ENCODE measurements around the gene SPOCK1.

SPOCK1 gene

DNA sequence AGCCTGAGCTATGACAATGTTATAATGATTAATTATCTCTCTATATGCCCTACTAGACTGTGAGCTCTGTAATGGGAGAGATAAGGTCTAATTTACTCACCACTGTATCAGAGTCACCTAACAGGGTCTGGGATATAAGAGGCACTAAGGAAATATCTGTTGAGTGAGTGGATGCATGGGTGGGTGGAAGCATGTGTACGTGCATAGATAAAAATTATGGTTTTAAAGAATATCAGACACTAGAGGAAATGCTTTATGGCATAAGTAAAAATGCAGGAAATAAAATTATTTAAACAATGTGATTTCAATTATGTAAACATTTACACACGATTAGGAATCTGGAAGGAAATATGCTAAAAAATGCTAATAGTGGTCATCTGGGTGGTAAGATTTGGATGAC, 137.8 kb downstream of the SPOCK1 start:
- DNase-seq (ENCODE audit: low spot score): no peak

GRCh38 chr5:137360607-137361006, 138.5 kb downstream of the SPOCK1 start:
- no peak for DNase-seq (ENCODE audit: low spot score)

GRCh38 chr5:137359941-137360340, 139.2 kb downstream of the SPOCK1 start:
- DNase-seq (ENCODE audit: low spot score): no peak

DNA sequence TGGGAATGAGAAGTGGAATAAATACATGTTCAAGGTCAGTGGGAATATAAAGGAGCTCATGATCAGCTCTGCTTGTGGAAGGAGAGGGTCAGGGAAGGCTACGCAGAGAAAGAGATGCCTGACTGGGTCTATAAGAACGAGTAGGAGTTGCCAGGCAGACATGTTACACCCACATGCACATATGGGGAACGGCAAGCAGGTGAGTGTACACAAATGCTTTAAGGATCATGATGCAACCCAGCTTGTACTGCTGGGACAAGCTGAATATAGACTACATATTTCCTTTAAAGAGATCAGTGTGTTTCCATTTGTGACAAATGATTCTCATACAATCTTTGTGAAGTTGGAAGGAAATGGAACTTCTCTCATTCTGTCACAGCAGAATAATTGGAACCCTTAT, 141.7 kb downstream of the SPOCK1 start:
- no peak for DNase-seq (ENCODE audit: low spot score)

DNA sequence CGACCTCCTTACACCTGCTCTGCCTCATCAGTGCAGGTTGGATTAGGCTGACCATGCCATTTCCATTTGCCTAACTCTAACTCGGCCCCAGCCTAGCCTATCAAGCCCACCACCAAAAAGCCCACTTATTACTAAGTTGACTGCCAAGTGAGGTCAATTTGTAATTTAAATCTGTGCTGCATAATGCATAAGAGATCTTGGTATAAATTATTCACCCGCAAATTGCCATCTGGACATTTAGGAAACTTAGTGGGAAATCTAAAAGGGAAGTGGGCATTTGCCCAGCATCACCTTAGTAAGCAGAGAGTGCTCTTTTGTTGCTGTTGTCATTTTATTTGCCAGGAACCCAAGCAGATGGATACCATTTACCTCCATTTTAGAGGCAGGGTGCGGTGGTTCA, 143.0 kb downstream of the SPOCK1 start:
- no peak for DNase-seq (ENCODE audit: low spot score)

DNA sequence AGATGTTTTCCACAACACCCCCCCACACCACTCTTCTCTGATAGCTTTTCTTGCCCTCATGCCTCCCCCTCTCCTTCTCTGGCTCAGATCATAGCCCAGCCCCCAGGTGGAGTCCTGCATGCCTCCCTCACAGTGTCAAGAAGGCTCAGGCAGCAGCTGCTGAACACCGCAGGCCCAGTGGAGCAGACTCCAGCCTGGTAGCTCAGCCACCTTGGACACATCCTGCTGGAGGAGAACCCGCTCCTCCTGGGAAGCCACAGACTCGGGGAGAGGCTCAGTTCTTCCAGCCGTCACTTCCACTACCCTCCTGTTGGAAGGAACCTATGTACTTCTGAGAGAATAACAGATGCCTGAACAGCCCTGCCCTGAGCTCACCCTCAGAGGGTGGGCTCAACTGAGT, 143.4 kb downstream of the SPOCK1 start:
- DNase-seq (ENCODE audit: low spot score): no peak

DNA sequence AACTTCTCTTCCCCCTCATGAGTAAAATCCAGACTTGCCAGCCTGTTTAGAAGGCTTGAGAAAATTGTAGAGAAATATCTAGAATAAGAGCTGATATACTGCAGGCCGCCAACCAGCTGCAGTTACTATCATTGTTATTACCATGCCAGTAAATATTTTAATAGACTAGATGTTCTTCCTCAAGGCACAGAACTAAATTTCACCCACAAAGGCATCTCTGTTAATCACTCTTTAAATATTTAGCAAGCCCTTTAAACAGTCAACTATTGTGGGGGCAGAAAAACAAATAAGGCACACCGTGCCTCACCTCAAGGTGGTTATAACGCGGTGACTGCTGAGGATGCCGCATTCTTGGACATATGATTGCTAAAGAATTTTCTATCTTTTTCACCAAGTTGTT, 147.0 kb downstream of the SPOCK1 start:
- DNase-seq (ENCODE audit: low spot score): no peak

- DNase-seq (ENCODE audit: low spot score): no peak
Measured at GRCh38 chr5:137350791-137351190, 148.3 kb downstream of the SPOCK1 start.

DNA sequence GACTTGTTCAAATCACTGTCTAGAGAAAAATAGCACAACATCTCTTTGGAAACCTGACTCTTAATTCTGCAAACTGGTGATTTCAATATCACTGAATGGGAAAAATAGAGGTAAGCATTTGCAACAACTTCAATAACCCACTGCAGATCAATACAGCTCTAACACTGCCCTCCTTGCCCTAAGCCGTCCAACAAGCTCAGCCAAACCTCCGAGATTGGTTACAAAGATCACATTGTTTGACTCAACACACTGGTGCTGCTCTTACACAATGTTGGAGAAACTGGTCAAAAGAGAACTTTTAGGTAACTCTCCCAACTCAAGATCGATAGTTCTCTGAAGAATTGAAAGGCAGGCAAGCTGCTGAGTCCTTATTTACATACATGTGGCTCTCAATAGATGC, 150.4 kb downstream of the SPOCK1 start:
- no peak for DNase-seq (ENCODE audit: low spot score)

DNA sequence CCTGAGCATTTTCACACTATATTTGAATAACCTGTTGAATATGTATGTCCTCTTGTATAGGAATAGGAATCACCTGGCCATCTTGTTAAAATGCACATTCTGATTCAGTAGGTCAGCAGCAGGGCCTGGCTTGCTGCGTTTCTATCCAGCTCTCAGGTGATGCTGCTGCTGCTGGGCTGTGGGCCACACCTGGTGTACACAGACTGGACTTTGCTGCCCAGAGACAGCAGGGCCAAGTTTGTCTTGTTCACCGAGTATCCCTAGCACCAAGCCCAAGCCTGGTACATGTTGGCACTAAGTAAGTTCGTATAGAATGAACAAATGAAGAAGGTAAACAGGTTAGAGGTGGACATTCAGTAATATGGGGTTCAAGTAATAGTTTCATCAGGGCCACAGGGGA, 151.3 kb downstream of the SPOCK1 start:
- DNase-seq (ENCODE audit: low spot score): no peak

DNA sequence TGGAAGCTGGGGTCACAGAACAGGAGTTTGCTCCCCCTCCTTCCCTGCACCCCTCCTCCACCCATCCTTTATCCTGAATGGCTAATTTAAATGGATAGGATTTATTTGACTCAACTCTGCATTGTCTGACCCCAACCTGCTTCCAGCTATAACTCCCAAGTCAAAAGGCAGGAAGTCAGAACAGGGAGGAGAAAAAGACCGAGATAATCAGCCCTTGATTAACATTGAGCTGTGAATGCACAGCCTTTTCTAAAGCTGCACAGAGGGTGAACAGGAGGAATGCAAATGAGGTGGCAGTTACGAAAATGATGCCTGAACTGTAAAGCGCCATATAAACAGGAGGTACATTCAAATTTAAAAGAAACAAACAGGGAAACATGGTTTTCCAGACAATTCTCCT, 152.8 kb downstream of the SPOCK1 start:
- no peak for DNase-seq (ENCODE audit: low spot score)

GRCh38 chr5:137345396-137345795, 153.7 kb downstream of the SPOCK1 start:
- DNase-seq (ENCODE audit: low spot score): no peak

DNA sequence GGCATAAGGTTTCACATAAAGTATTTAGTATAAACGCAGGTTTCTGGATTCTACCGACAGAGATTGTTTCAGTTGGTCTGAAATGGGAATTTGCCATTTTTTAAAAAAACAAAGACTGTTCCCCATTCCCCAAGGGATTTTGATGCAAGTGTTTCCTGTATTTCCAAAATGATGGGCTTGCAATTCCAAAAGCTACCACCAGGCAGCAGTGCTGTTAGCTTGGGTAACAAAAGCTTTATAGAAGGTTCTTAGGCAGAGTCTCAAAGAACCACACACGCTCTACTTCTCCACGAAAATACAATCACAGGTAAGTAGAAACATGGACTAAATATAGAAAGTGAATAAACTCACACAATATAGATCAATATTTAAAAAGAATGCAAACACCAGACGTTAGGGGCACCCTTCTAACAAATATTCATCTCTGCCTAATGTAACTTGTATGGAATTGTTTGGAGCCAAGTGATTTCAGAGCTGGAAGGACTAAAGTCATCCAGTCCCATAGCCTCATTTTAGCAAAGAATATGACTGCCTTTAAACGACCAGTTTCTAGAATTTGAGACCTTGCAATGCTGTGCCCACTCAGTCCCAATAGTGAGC, 154.3 kb downstream of the SPOCK1 start:
- DNase-seq (ENCODE audit: low spot score): peak; percentile 49

GRCh38 chr5:137344021-137344420, 155.1 kb downstream of the SPOCK1 start:
- DNase-seq (ENCODE audit: low spot score): no peak

DNA sequence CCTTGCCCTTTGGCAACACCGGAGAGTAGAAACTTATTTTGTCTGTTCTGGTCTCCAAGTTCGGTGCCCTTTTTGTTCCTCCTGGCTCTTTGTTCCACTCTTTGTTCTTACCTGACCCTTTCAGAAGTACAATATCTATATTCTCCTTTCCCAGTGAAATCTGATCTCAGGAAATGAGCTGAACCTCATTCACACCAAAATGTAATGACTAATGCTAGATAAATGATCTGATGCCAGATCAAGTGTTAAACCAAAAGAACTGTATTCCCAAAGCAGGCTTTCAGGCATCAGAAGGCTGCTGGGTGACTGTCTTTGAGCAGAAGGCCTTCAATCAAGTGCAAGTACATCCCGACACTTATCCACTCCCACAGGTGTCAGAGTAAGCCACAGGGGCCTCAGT, 156.4 kb downstream of the SPOCK1 start:
- DNase-seq (ENCODE audit: low spot score): no peak

GRCh38 chr5:137341831-137342230, 157.3 kb downstream of the SPOCK1 start:
- no peak for DNase-seq (ENCODE audit: low spot score)

- no peak for DNase-seq (ENCODE audit: low spot score)
Measured at GRCh38 chr5:137340881-137341280, 158.2 kb downstream of the SPOCK1 start.

- DNase-seq (ENCODE audit: low spot score): no peak
Measured at GRCh38 chr5:137336565-137337120, 162.5 kb downstream of the SPOCK1 start.

GRCh38 chr5:137336161-137336560, 163.0 kb downstream of the SPOCK1 start:
- no peak for DNase-seq (ENCODE audit: low spot score)

GRCh38 chr5:137335493-137335892, 163.6 kb downstream of the SPOCK1 start:
- DNase-seq (ENCODE audit: low spot score): no peak

DNA sequence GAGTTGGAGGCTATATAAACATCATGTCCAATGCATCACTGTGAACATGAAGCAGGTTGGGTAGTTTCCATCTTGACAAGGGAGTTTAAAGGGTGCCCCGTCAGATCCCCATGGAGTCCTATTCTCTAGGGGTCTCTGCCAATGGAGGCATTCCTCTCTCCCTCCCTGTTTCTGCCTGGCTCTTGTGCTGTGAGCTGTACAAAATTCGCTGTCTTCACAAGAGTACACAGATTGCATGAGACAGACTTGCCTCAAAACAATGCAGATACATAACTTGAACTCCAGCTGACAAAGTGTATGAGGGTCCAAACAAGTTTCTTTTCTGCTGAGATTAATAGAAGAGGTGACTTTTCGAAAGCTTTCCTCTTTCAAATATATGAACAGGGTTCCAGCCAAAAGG, 165.2 kb downstream of the SPOCK1 start:
- DNase-seq (ENCODE audit: low spot score): no peak

DNA sequence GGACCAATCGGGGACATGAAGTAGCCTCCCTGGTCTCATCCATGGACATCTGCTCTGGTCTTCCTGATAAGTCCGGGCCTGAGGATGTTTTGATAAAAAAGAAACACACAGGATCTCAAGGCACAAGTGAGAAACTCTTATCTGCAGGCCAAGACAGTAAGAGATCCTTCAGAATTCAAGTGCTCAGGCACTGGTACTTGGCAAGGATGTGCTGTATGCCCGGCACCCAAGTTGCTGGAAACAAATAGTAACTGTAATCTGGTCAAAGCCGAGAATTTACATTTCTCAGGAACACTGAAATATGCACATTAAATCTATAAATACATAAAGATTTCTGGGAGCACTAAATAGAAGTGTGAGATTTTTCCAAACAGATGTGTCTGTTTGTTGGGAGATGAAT, 165.7 kb downstream of the SPOCK1 start:
- DNase-seq (ENCODE audit: low spot score): no peak

GRCh38 chr5:137332296-137332695, 166.8 kb downstream of the SPOCK1 start:
- DNase-seq (ENCODE audit: low spot score): no peak

DNA sequence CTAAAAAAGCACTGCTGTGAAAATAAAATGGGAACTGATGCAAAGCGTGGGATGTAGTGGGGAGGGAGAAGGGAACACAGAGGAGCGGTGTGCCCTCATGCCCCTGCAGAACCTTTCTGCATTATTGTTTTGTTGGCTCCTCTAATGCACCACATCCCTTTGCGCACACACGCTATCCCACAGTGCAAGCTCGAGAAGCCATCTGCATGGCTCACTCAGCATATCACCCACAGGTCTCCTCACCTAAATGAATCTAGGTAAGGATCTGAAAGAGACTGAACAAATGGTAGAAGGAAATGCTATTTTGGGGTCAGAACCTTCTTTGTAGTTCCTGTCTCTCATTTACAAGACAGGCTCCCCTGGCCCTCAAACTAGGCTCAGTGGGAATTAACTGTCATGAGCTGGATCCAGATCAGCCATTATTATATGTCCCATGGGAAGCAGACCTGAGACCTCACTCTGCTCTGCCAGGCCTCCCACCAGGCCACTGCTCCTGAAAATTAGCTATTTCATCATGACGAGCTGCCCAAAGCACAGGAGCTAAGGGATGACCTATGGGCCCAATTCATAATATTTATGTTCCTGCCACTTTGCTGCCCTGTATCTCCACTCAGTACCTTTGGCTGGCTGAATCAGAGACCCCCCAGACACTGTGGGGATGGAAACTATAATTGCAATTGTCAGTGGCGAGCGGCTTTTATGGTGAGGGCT, 169.4 kb downstream of the SPOCK1 start:
- no peak for DNase-seq (ENCODE audit: low spot score)

Measured in AG08396 (cell line).